HEK293 (cell line): Measurements from ENCODE around the gene INHBB.

Source experiments
- CTCF ChIA-PET: fragments of 350-600 bp; formaldehyde crosslinking; extraction: SDS; loops from one replicate; lab custom pipeline; 2021; ENCODE audit warnings: antibody characterized with exemption; lab: Yijun Ruan, JAX
- POLR2A ChIA-PET: fragments of 300-600 bp; formaldehyde crosslinking; extraction: SDS; loops from one replicate; lab custom pipeline; 2020; ENCODE audit warnings: antibody characterized with exemption, inconsistent platforms; lab: Yijun Ruan, JAX
- H3K27ac ChIP-seq: fragments of 200-500 bp; sonication (Bioruptor generic); 2 replicates; pipeline ENCODE4 v1.5.1; 2014; ENCODE audit warnings: low read depth, low read length, control low read depth, inconsistent platforms; ENCODE audit errors: extremely low read depth
- H3K36me3 ChIP-seq, 2 experiments: fragments of 200-500 bp in 1 of 2; sonication (Bioruptor generic) in 1 of 2; 1 replicate in 1 of 2; 2 replicates in 1 of 2; pipeline ENCODE4 v1.5.1; 2014 to 2017; ENCODE audit warnings: inconsistent platforms in 2 of 2, low read length in 2 of 2; ENCODE audit not compliant: control insufficient read depth in 2 of 2, insufficient read depth in 1 of 2
- H3K4me1 ChIP-seq: fragments of 200-500 bp; sonication (Bioruptor generic); 2 replicates; pipeline ENCODE4 v1.5.1; 2014; ENCODE audit warnings: mild to moderate bottlenecking, low read length, inconsistent platforms; ENCODE audit not compliant: control insufficient read depth, insufficient read depth
- H3K4me3 ChIP-seq: 2 replicates; pipeline ENCODE4 v1.5.1; 2011; ENCODE audit warnings: low read depth, mild to moderate bottlenecking, control low read depth, low read length, moderate library complexity
- H3K9me3 ChIP-seq: fragments of 200-500 bp; sonication (Bioruptor generic); 2 replicates; pipeline ENCODE4 v1.5.1; 2014; ENCODE audit warnings: low read depth, low read length, inconsistent platforms; ENCODE audit not compliant: control insufficient read depth, insufficient read depth
- HIC1 ChIP-seq: fragments of 450-650 bp; formaldehyde crosslinking; IDR thresholded peaks from 2 replicates; pipeline ENCODE4 v1.5.1; 2016; ENCODE audit warnings: missing biosample characterization, missing genetic modification characterization
- KLF1 ChIP-seq: fragments of 450-650 bp; formaldehyde crosslinking; IDR thresholded peaks from 2 replicates; pipeline ENCODE4 v1.5.1; 2016; ENCODE audit warnings: missing biosample characterization, missing genetic modification characterization
- PRDM6 ChIP-seq: fragments of 450-650 bp; formaldehyde crosslinking; IDR thresholded peaks from 2 replicates; pipeline ENCODE4 v1.5.1; 2017; ENCODE audit warnings: missing biosample characterization, missing genetic modification characterization
- SCRT2 ChIP-seq: fragments of 450-650 bp; formaldehyde crosslinking; IDR thresholded peaks from 2 replicates; pipeline ENCODE4 v1.5.1; 2016; ENCODE audit warnings: missing biosample characterization, missing genetic modification characterization
- SP2 ChIP-seq: fragments of 450-650 bp; formaldehyde crosslinking; IDR thresholded peaks from 2 replicates; pipeline ENCODE4 v1.5.1; 2016; ENCODE audit warnings: missing biosample characterization, missing genetic modification characterization
- TSHZ1 ChIP-seq: fragments of 450-650 bp; formaldehyde crosslinking; IDR thresholded peaks from 2 replicates; pipeline ENCODE4 v1.5.1; 2016; ENCODE audit warnings: missing biosample characterization, missing genetic modification characterization, borderline replicate concordance
- YY2 ChIP-seq: fragments of 450-650 bp; formaldehyde crosslinking; IDR thresholded peaks from 2 replicates; pipeline ENCODE4 v1.5.1; 2016; ENCODE audit warnings: missing biosample characterization, missing genetic modification characterization
- ZNF114 ChIP-seq: fragments of 450-650 bp; formaldehyde crosslinking; IDR thresholded peaks from 2 replicates; pipeline ENCODE4 v1.5.0; 2017; ENCODE audit warnings: missing biosample characterization, missing genetic modification characterization
- ZNF133 ChIP-seq: fragments of 450-650 bp; formaldehyde crosslinking; IDR thresholded peaks from 2 replicates; pipeline ENCODE4 v1.5.1; 2016; ENCODE audit warnings: missing biosample characterization, missing genetic modification characterization
- ZNF24 ChIP-seq: fragments of 450-650 bp; formaldehyde crosslinking; IDR thresholded peaks from 2 replicates; pipeline ENCODE4 v1.5.1; 2016; ENCODE audit warnings: missing biosample characterization, missing genetic modification characterization
- ZNF280D ChIP-seq: fragments of 450-650 bp; formaldehyde crosslinking; IDR thresholded peaks from 2 replicates; pipeline ENCODE4 v1.5.1; 2016; ENCODE audit warnings: missing biosample characterization, missing genetic modification characterization
- ZNF324 ChIP-seq: fragments of 450-650 bp; formaldehyde crosslinking; IDR thresholded peaks from 2 replicates; pipeline ENCODE4 v1.5.1; 2016; ENCODE audit warnings: missing biosample characterization, missing genetic modification characterization
- ZNF37A ChIP-seq: fragments of 450-650 bp; IDR thresholded peaks from 2 replicates; pipeline ENCODE4 v1.5.1; 2018; ENCODE audit warnings: missing biosample characterization, missing genetic modification characterization
- ZNF529 ChIP-seq: fragments of 450-650 bp; formaldehyde crosslinking; IDR thresholded peaks from 2 replicates; pipeline ENCODE4 v1.5.1; 2017; ENCODE audit warnings: missing genetic modification characterization, missing biosample characterization; ENCODE audit not compliant: insufficient replicate concordance
- ZNF530 ChIP-seq: fragments of 450-650 bp; formaldehyde crosslinking; IDR thresholded peaks from 2 replicates; pipeline ENCODE4 v1.5.1; 2016; ENCODE audit warnings: low read depth, missing biosample characterization, missing genetic modification characterization
- ZNF623 ChIP-seq: fragments of 450-650 bp; formaldehyde crosslinking; IDR thresholded peaks from 2 replicates; pipeline ENCODE4 v1.5.1; 2016; ENCODE audit warnings: missing biosample characterization, missing genetic modification characterization
- ZNF704 ChIP-seq: fragments of 450-650 bp; formaldehyde crosslinking; IDR thresholded peaks from 2 replicates; pipeline ENCODE4 v1.5.1; 2016; ENCODE audit warnings: missing biosample characterization, missing genetic modification characterization
- ZSCAN30 ChIP-seq: fragments of 450-650 bp; IDR thresholded peaks from 2 replicates; pipeline ENCODE4 v1.5.1; 2018; ENCODE audit warnings: missing biosample characterization, mild to moderate bottlenecking, missing genetic modification characterization, moderate library complexity
- ZSCAN4 ChIP-seq: fragments of 450-650 bp; formaldehyde crosslinking; IDR thresholded peaks from 2 replicates; pipeline ENCODE4 v1.5.1; 2017; ENCODE audit warnings: missing biosample characterization, missing genetic modification characterization

Gene INHBB

GRCh38 chr2:120307482-120307881 lies 38.5 kb upstream of the INHBB start:
- Histone ChIP-seq H3K4me1 (no peaks in the 10 kb centered on the region), H3K27ac (no peak overlapping the region), H3K36me3 (no peaks in the 10 kb centered on the region), H3K9me3 (no peaks in the 10 kb centered on the region), H3K4me3 (no peak overlapping the region)
- ChIA-PET CTCF (interaction anchor here (0.6 to 0.9 kb wide), 2 partner anchors 13 to 369 kb away, joined by 3 read pairs; no protein-coding TSS in a partner anchor), POLR2A (no interaction called here)
- TF ChIP-seq KLF1 (tag by site-specific recombination) (no peak), ZNF530 (tag by site-specific recombination) (no peak), ZSCAN30 (tag by site-specific recombination) (no peak), ZNF623 (tag by site-specific recombination) (no peak), ZNF280D (no peak), PRDM6 (tag by site-specific recombination) (no peak), ZNF37A (no peak), ZNF24 (tag by site-specific recombination) (no peak), ZNF704 (tag by site-specific recombination) (no peak), ZNF114 (tag by site-specific recombination) (no peak), SP2 (no peak), ZSCAN4 (tag by site-specific recombination) (no peak), ZNF324 (no peak), SCRT2 (tag by site-specific recombination) (no peak), YY2 (tag by site-specific recombination) (no peak), TSHZ1 (no peak), ZNF133 (tag by site-specific recombination) (no peak), ZNF529 (tag by site-specific recombination) (no peak), HIC1 (tag by site-specific recombination) (no peak)
